Left forelimb (tissue), 1 donor: ENCODE results near the gene EIF3B.
"Not testable (repeated sequence)": the region's sequence is repeated elsewhere in the genome, so short reads cannot be mapped to it uniquely, and the experiment has no call there.

Source experiments
- DNase-seq: peaks from one replicate; pipeline ENCODE4 v3.0.0-alpha.2; 2018; ENCODE audit warnings: low spot score

Gene EIF3B

GRCh38 chr7:2347351-2348063 lies 7.1 kb upstream of the EIF3B start:
- DNase-seq: not testable (repeated sequence)

- DNase-seq: no peak
Measured at GRCh38 chr7:2350055-2350454, 4.6 kb upstream of the EIF3B start.

GRCh38 chr7:2350861-2351260 lies 3.8 kb upstream of the EIF3B start:
- no peak for DNase-seq

GRCh38 chr7:2353113-2353935 lies 1.3 kb upstream of the EIF3B start:
- DNase-seq: no peak

GRCh38 chr7:2353936-2354185 lies 766 bp upstream of the EIF3B start:
- peak; percentile 95 for DNase-seq

- DNase-seq: no peak
Measured at GRCh38 chr7:2354939-2355704, 495 bp downstream of the EIF3B start.

- DNase-seq: no peak
Measured at GRCh38 chr7:2355705-2356008, 1.0 kb downstream of the EIF3B start.

- DNase-seq: no peak
Measured at GRCh38 chr7:2357165-2357564, 2.5 kb downstream of the EIF3B start.

GRCh38 chr7:2357571-2357970 lies 2.9 kb downstream of the EIF3B start:
- DNase-seq: no peak

- no peak for DNase-seq
Measured at GRCh38 chr7:2358968-2359527, 4.4 kb downstream of the EIF3B start.

GRCh38 chr7:2359610-2360009 lies 5.0 kb downstream of the EIF3B start:
- no peak for DNase-seq

- no peak for DNase-seq
Measured at GRCh38 chr7:2360796-2361195, 6.2 kb downstream of the EIF3B start.

- DNase-seq: no peak
Measured at GRCh38 chr7:2362385-2363088, 7.9 kb downstream of the EIF3B start.

GRCh38 chr7:2369139-2369538 lies 14.5 kb downstream of the EIF3B start:
- DNase-seq: no peak

- no peak for DNase-seq
Measured at GRCh38 chr7:2371329-2371728, 16.7 kb downstream of the EIF3B start.

- no peak for DNase-seq
Measured at GRCh38 chr7:2372724-2373123, 18.1 kb downstream of the EIF3B start.

GRCh38 chr7:2373124-2373556 lies 18.5 kb downstream of the EIF3B start:
- no peak for DNase-seq

GRCh38 chr7:2373646-2374045 lies 19.0 kb downstream of the EIF3B start:
- DNase-seq: no peak

GRCh38 chr7:2374401-2374800 lies 19.8 kb downstream of the EIF3B start:
- no peak for DNase-seq

GRCh38 chr7:2374830-2375728 lies 20.5 kb downstream of the EIF3B start:
- DNase-seq: no peak
